ENCODE data around the gene RRP9. TPM values are rescaled to one million over a fixed set of nuclear protein-coding genes. Genes with fewer than 3 reads are reported as not detected.
"Not testable (repeated sequence)": the region's sequence is repeated elsewhere in the genome, so short reads cannot be mapped to it uniquely, and the experiment has no call there.

Gene RRP9
- total RNA-seq (ENCODE audit: unreplicated experiment): 15.6 TPM
- long read RNA-seq, transcript RRP9-201 (15 exons, 1,578 nt): major isoform, 17 of 25 reads
- long read RNA-seq, partial matches to known transcripts: 1 of 25 reads
- long read RNA-seq, other reads (novel, unspliced or antisense): 7 of 25 reads

GRCh38 chr3:51941798-51942602 is at the start of gene RRP9, which contains the start of gene PARP3:
Gene RRP9 (minus strand): TSS chr3:51941904. CDS start chr3:51941867, 37 bp downstream.
Gene PARP3 (plus strand): TSS chr3:51942363. CDS start chr3:51943356, 993 bp downstream.
- peak; percentile 100 for DNase-seq
- peaks cover 7% of the 10 kb centered on the region for H3K9me3 Mint-ChIP-seq (ENCODE audit: unreplicated experiment)
- H3K36me3 Mint-ChIP-seq (ENCODE audit: unreplicated experiment): no peaks in the 10 kb centered on the region
- peaks cover 6% of the 10 kb centered on the region for H3K4me1 Mint-ChIP-seq (ENCODE audit: low read depth, unreplicated experiment)
- peak; percentile 100 for TF ChIP-seq CTCF (IDR thresholded peaks at IDR 0.05; ENCODE audit: partially characterized antibody, unreplicated experiment)
- H3K4me3 Mint-ChIP-seq (ENCODE audit: unreplicated experiment): peak within 1 kb of the TSS; percentile 89
- peaks cover 14% of the 10 kb centered on the region for H3K27me3 Mint-ChIP-seq (ENCODE audit: unreplicated experiment)
- peak within 1 kb of the TSS; percentile 53 for H3K27ac Mint-ChIP-seq (ENCODE audit: unreplicated experiment)

GRCh38 chr3:51990501-51990971 is 48.8 kb upstream of the RRP9 start:
- not testable (repeated sequence) for DNase-seq; H3K36me3 Mint-ChIP-seq (ENCODE audit: unreplicated experiment); H3K4me3 Mint-ChIP-seq (ENCODE audit: unreplicated experiment); H3K27ac Mint-ChIP-seq (ENCODE audit: unreplicated experiment); H3K27me3 Mint-ChIP-seq (ENCODE audit: unreplicated experiment); H3K4me1 Mint-ChIP-seq (ENCODE audit: low read depth, unreplicated experiment); H3K9me3 Mint-ChIP-seq (ENCODE audit: unreplicated experiment)

GRCh38 chr3:51988286-51989146 is 46.8 kb upstream of the RRP9 start:
- Mint-ChIP-seq H3K27ac (ENCODE audit: unreplicated experiment) (peak overlapping the region; percentile 4), H3K36me3 (ENCODE audit: unreplicated experiment) (peaks cover 3% of the 10 kb centered on the region), H3K4me3 (ENCODE audit: unreplicated experiment) (no peak overlapping the region), H3K27me3 (ENCODE audit: unreplicated experiment) (no peaks in the 10 kb centered on the region), H3K4me1 (ENCODE audit: low read depth, unreplicated experiment) (peaks cover 2% of the 10 kb centered on the region), H3K9me3 (ENCODE audit: unreplicated experiment) (peaks cover 2% of the 10 kb centered on the region)
- TF ChIP-seq CTCF (IDR thresholded peaks at IDR 0.05; ENCODE audit: partially characterized antibody, unreplicated experiment): no peak
- no peak for DNase-seq

GRCh38 chr3:51987568-51987967 is 45.9 kb upstream of the RRP9 start:
- Mint-ChIP-seq H3K27ac (ENCODE audit: unreplicated experiment) (no peak overlapping the region), H3K9me3 (ENCODE audit: unreplicated experiment) (peaks cover 2% of the 10 kb centered on the region), H3K36me3 (ENCODE audit: unreplicated experiment) (peaks cover 2% of the 10 kb centered on the region), H3K4me3 (ENCODE audit: unreplicated experiment) (no peak overlapping the region), H3K4me1 (ENCODE audit: low read depth, unreplicated experiment) (peaks cover 4% of the 10 kb centered on the region), H3K27me3 (ENCODE audit: unreplicated experiment) (no peaks in the 10 kb centered on the region)
- TF ChIP-seq CTCF (IDR thresholded peaks at IDR 0.05; ENCODE audit: partially characterized antibody, unreplicated experiment): no peak
- no peak for DNase-seq

Data from glutamatergic neuron (in vitro differentiated cells).